ENCODE results near the gene UTP18.
"Not testable (repeated sequence)": the region's sequence is repeated elsewhere in the genome, so short reads cannot be mapped to it uniquely, and the experiment has no call there.

The UTP18 gene

GRCh38 chr17:51272812-51273211 lies 12.5 kb downstream of the UTP18 start:
- no peak for TF ChIP-seq CTCF (IDR thresholded peaks at IDR 0.05; ENCODE audit: low read depth, low read length, missing control alignments)
- DNase-seq (ENCODE audit: low read depth) = no peak
- no peak overlapping the region for H3K4me3 ChIP-seq (ENCODE audit: low read depth, low read length)

GRCh38 chr17:51275381-51275780 lies 15.0 kb downstream of the UTP18 start:
- no peak for TF ChIP-seq CTCF (IDR thresholded peaks at IDR 0.05; ENCODE audit: low read depth, low read length, missing control alignments)
- no peak for DNase-seq (ENCODE audit: low read depth)

GRCh38 chr17:51279183-51279582 lies 18.8 kb downstream of the UTP18 start:
- no peak for DNase-seq (ENCODE audit: low read depth)
- H3K4me3 ChIP-seq (ENCODE audit: low read depth, low read length) = no peak overlapping the region
- no peak for TF ChIP-seq CTCF (IDR thresholded peaks at IDR 0.05; ENCODE audit: low read depth, low read length, missing control alignments)

More at GRCh38 chr17:51275381-51275780, 15.0 kb downstream of the UTP18 start:
- H3K4me3 ChIP-seq (ENCODE audit: low read depth, low read length) = no peak overlapping the region

GRCh38 chr17:51287412-51287811 lies 27.1 kb downstream of the UTP18 start:
- no peak for DNase-seq (ENCODE audit: low read depth)
- no peak for TF ChIP-seq CTCF (IDR thresholded peaks at IDR 0.05; ENCODE audit: low read depth, low read length, missing control alignments)
- H3K4me3 ChIP-seq (ENCODE audit: low read depth, low read length) = no peak overlapping the region

- no peak overlapping the region for H3K4me3 ChIP-seq (ENCODE audit: low read depth, low read length)
- TF ChIP-seq CTCF (IDR thresholded peaks at IDR 0.05; ENCODE audit: low read depth, low read length, missing control alignments) = no peak
- DNase-seq (ENCODE audit: low read depth) = no peak
These were observed 29.4 kb downstream of the UTP18 start for GRCh38 chr17:51289696-51290111.

- H3K4me3 ChIP-seq (ENCODE audit: low read depth, low read length); DNase-seq (ENCODE audit: low read depth): not testable (repeated sequence)
These were observed 34.0 kb downstream of the UTP18 start for GRCh38 chr17:51294338-51294737.

GRCh38 chr17:51298508-51299371 lies 38.4 kb downstream of the UTP18 start:
- peak; percentile 57 for TF ChIP-seq CTCF (IDR thresholded peaks at IDR 0.05; ENCODE audit: low read depth, low read length, missing control alignments)
- H3K4me3 ChIP-seq (ENCODE audit: low read depth, low read length) = no peak overlapping the region
- DNase-seq (ENCODE audit: low read depth) = no peak

Measured in GM12864 (cell line).